ENCODE data around the gene JAKMIP1.

GRCh38 chr4:6008766-6009385 is 191.5 kb downstream of the JAKMIP1 start:
- TF ChIP-seq SUZ12 (IDR thresholded peaks at IDR 0.05; ENCODE audit: extremely low read depth, insufficient read depth, insufficient read length), result no peak
- TF ChIP-seq ZNF274 (IDR thresholded peaks at IDR 0.05; ENCODE audit: low read depth, low read length), result no peak

Data from NT2/D1 (cell line).